ENCODE measurements around the gene SYVN1. TPM values are rescaled to one million over a fixed set of nuclear protein-coding genes. Genes with fewer than 3 reads are reported as not detected.

The SYVN1 gene
- total RNA-seq, 1 donor from 2014 or later = 19.7 TPM

GRCh38 chr11:65078786-65079342 is 55.5 kb downstream of the SYVN1 start:
- Histone ChIP-seq H3K27me3 (ENCODE audit: control insufficient read depth, insufficient read depth, low read length) (no peaks in the 10 kb centered on the region), H3K36me3 (ENCODE audit: control insufficient read depth, insufficient read depth, low read length) (peaks cover 2% of the 10 kb centered on the region), H3K4me3 (ENCODE audit: low read depth, low read length) (no peak overlapping the region)
- FAIRE-seq (no peak), DNase-seq (ENCODE audit: low read depth) (no peak)
- TF ChIP-seq CTCF (IDR thresholded peaks at IDR 0.05; ENCODE audit: insufficient read depth, low read length, severe bottlenecking) = no peak

- Histone ChIP-seq H3K27me3 (ENCODE audit: control insufficient read depth, insufficient read depth, low read length) (no peaks in the 10 kb centered on the region), H3K4me3 (ENCODE audit: low read depth, low read length) (no peak overlapping the region), H3K36me3 (ENCODE audit: control insufficient read depth, insufficient read depth, low read length) (peaks cover 2% of the 10 kb centered on the region)
- DNase-seq (ENCODE audit: low read depth) (peak; percentile 37), FAIRE-seq (no peak)
- TF ChIP-seq CTCF (IDR thresholded peaks at IDR 0.05; ENCODE audit: insufficient read depth, low read length, severe bottlenecking) = peak; percentile 88
Observed at GRCh38 chr11:65078151-65078550, 56.2 kb downstream of the SYVN1 start.

- Histone ChIP-seq H3K4me3 (ENCODE audit: low read depth, low read length) (no peak overlapping the region), H3K36me3 (ENCODE audit: control insufficient read depth, insufficient read depth, low read length) (peaks cover 2% of the 10 kb centered on the region), H3K27me3 (ENCODE audit: control insufficient read depth, insufficient read depth, low read length) (no peaks in the 10 kb centered on the region)
- DNase-seq (ENCODE audit: low read depth) (no peak), FAIRE-seq (no peak)
- no peak for TF ChIP-seq CTCF (IDR thresholded peaks at IDR 0.05; ENCODE audit: insufficient read depth, low read length, severe bottlenecking)
Observed at GRCh38 chr11:65077451-65077850, 56.9 kb downstream of the SYVN1 start.

Other genes with a start within 250 kb of the SYVN1 start
- 6.1 and 7.8 TPM in 2 replicates for gene ATG2A, start 217.3 kb downstream of the SYVN1 start, total RNA-seq
- 8.2 and 14.3 TPM in 2 replicates for gene PPP2R5B, start 209.8 kb downstream of the SYVN1 start, total RNA-seq
- gene GPHA2, start 198.6 kb downstream of the SYVN1 start, total RNA-seq = not detected in 2 replicates
- gene MAJIN, start 162.4 kb downstream of the SYVN1 start, total RNA-seq = not detected in 2 replicates
- gene BATF2, start 137.5 kb downstream of the SYVN1 start, total RNA-seq = under 0.01 and 0.26 TPM in 2 replicates
- gene ARL2, start 120.4 kb downstream of the SYVN1 start, total RNA-seq = 71.0 and 76.1 TPM in 2 replicates
- gene SNX15, start 107.1 kb downstream of the SYVN1 start, total RNA-seq = 15.5 and 18.1 TPM in 2 replicates
- gene SAC3D1, start 93.3 kb downstream of the SYVN1 start, total RNA-seq = 10.4 and 15.5 TPM in 2 replicates
- gene NAALADL1, start 76.0 kb downstream of the SYVN1 start, total RNA-seq = 16.6 and 22.7 TPM in 2 replicates
- gene CDCA5, start 50.5 kb downstream of the SYVN1 start, total RNA-seq = 0.26 and 0.53 TPM in 2 replicates
- gene ZFPL1, start 50.3 kb downstream of the SYVN1 start, total RNA-seq = 34.2 and 52.4 TPM in 2 replicates
- 157 and 203 TPM in 2 replicates for gene VPS51, start 38.3 kb downstream of the SYVN1 start, total RNA-seq
- gene TM7SF2, start 22.6 kb downstream of the SYVN1 start, total RNA-seq = 15.0 and 49.8 TPM in 2 replicates
- gene ZNHIT2, start 16.8 kb downstream of the SYVN1 start, total RNA-seq = 11.0 and 11.1 TPM in 2 replicates
- gene FAU, start 12.4 kb downstream of the SYVN1 start, total RNA-seq = 439 and 539 TPM in 2 replicates
- gene MRPL49, start 12.2 kb downstream of the SYVN1 start, total RNA-seq = 36.2 and 42.1 TPM in 2 replicates
- not detected in 2 replicates for gene SPDYC, start 35.7 kb upstream of the SYVN1 start, total RNA-seq
- gene CAPN1, start 47.4 kb upstream of the SYVN1 start, total RNA-seq = 136 and 165 TPM in 2 replicates
- gene POLA2, start 127.4 kb upstream of the SYVN1 start, total RNA-seq = 1.3 and 1.6 TPM in 2 replicates
- 1.9 and 2.4 TPM in 2 replicates for gene CDC42EP2, start 180.3 kb upstream of the SYVN1 start, total RNA-seq
- gene DPF2, start 199.3 kb upstream of the SYVN1 start, total RNA-seq = 16.8 and 18.2 TPM in 2 replicates
- gene TIGD3, start 220.2 kb upstream of the SYVN1 start, total RNA-seq = 0.26 TPM in 2 replicates
- 0.26 and 0.77 TPM in 2 replicates for gene SLC25A45, start 248.1 kb upstream of the SYVN1 start, total RNA-seq